Neural cell (in vitro differentiated cells): Measurements from ENCODE around the gene TBC1D22B.

Source experiments
- CTCF ChIP-seq: fragments of 450-650 bp; IDR thresholded peaks from 2 replicates; pipeline ENCODE4 v1.5.1; 2014; ENCODE audit warnings: antibody characterized with exemption, mild to moderate bottlenecking, moderate library complexity; ENCODE audit not compliant: poor library complexity, severe bottlenecking
- EP300 ChIP-seq: fragments of 450-650 bp; conservative IDR thresholded peaks from 2 replicates; pipeline ENCODE4 v1.6.1; 2014; ENCODE audit warnings: antibody characterized with exemption, mild to moderate bottlenecking, moderate library complexity; ENCODE audit not compliant: poor library complexity, severe bottlenecking
- EZH2 ChIP-seq: fragments of 200-600, 300-800 bp; shearing (Covaris generic), sonication (generic); IDR thresholded peaks from 2 replicates; pipeline ENCODE4 v1.6.1; 2014; ENCODE audit warnings: antibody characterized with exemption, low read length, borderline replicate concordance, mild to moderate bottlenecking; ENCODE audit not compliant: insufficient read depth, poor library complexity, severe bottlenecking
- MXI1 ChIP-seq: fragments of 450-650 bp; conservative IDR thresholded peaks from 2 replicates; pipeline ENCODE4 v1.6.1; 2014; ENCODE audit warnings: antibody characterized with exemption, mild to moderate bottlenecking; ENCODE audit not compliant: poor library complexity, severe bottlenecking
- POLR2AphosphoS5 ChIP-seq: IDR thresholded peaks from 2 replicates; pipeline ENCODE4 v1.6.1; 2012
- RAD21 ChIP-seq: fragments of 450-650 bp; conservative IDR thresholded peaks from 2 replicates; pipeline ENCODE4 v1.6.1; 2014; ENCODE audit warnings: antibody characterized with exemption, mild to moderate bottlenecking, moderate library complexity
- REST ChIP-seq: IDR thresholded peaks from 2 replicates; pipeline ENCODE4 v1.6.1; 2012; ENCODE audit warnings: borderline replicate concordance
- SMC3 ChIP-seq: fragments of 450-650 bp; conservative IDR thresholded peaks from 2 replicates; pipeline ENCODE4 v1.6.1; 2014; ENCODE audit warnings: antibody characterized with exemption, mild to moderate bottlenecking, moderate library complexity; ENCODE audit not compliant: poor library complexity
- TAF1 ChIP-seq: IDR thresholded peaks from 2 replicates; pipeline ENCODE4 v1.6.1; 2012; ENCODE audit warnings: low read depth

DNA sequence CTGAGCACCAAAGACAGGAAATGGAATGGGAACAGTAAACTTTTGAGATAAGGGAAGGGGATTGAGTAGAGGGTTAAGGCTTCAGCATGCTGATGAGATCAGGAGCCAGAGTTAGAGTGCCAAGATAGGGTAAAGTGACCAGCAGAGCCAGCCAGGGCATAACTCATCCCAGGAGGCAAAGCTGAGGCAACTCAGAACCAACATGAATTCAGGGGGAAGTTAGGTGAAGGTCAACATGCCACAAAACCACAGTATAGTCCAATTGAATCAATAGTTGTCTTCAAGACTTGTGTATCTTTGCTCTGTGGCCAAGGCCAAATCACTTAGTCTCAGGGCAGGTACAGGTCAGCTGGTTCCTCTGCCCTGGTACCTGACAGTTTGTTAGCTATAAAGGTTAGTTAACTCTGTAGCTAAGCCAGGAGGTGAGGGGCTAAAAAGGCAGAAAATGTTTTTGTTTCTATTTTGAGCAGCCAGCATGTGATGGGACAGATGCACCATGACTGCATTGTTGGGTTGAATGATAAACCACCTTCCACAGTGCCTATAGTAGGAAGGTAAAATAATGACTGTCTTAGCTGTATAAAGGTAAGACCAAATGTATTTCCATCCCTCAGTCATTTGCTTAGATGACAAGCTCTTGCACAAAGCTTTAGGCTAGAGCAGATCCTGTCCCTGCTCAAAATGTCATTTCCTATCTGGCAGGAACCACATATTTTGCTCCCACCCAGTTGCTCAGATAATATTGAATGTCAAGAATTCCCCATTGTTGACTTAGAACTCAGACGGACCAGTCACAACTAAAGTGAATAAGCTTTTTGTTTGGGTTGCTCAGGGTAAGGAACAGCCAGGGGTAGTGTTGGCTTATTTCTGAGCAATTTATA lies 112.0 kb downstream of the TBC1D22B start:
- no peak for TF ChIP-seq POLR2AphosphoS5
- TF ChIP-seq EZH2, result no peak
- no peak for TF ChIP-seq CTCF
- no peak for TF ChIP-seq TAF1
- TF ChIP-seq RAD21, result no peak
- no peak for TF ChIP-seq MXI1
- no peak for TF ChIP-seq EP300
- no peak for TF ChIP-seq REST
- no peak for TF ChIP-seq SMC3
